HCT116 (cell line): Measurements from ENCODE around the gene SIRT3.

ENCODE experiments used
- ATF3 ChIP-seq: IDR thresholded peaks from 2 replicates; pipeline ENCODE4 v1.6.1; 2012
- CEBPB ChIP-seq: IDR thresholded peaks from 2 replicates; pipeline ENCODE4 v1.6.1; 2012; ENCODE audit warnings: low read depth
- CTCF ChIP-seq, 3 experiments: fragments of 200-600 bp in 1 of 3; sonication (generic) in 1 of 3; IDR thresholded peaks in 2 of 3; conservative IDR thresholded peaks in 1 of 3; 2 replicates each; pipeline ENCODE4 v1.5.1; 2012 to 2017; ENCODE audit warnings: low read depth in 2 of 3, low read length in 2 of 3, antibody characterized with exemption in 1 of 3, borderline replicate concordance in 1 of 3, control low read depth in 1 of 3, mild to moderate bottlenecking in 1 of 3, mixed read lengths in 1 of 3, mixed run types in 1 of 3, moderate library complexity in 1 of 3; ENCODE audit not compliant: insufficient read depth in 1 of 3
- EZH2 ChIP-seq: fragments of 200-600 bp; sonication (generic); IDR thresholded peaks from 2 replicates; pipeline ENCODE4 v1.6.1; 2017; ENCODE audit warnings: antibody characterized with exemption, mixed run types
- EZH2phosphoT487 ChIP-seq: fragments of 200-600 bp; IDR thresholded peaks from 2 replicates; pipeline ENCODE4 v1.6.1; 2018; ENCODE audit warnings: antibody characterized with exemption, borderline replicate concordance
- JUND ChIP-seq: IDR thresholded peaks from 2 replicates; pipeline ENCODE4 v1.6.1; 2012
- POLR2A ChIP-seq: IDR thresholded peaks from 2 replicates; pipeline ENCODE4 v1.7.0; 2011; ENCODE audit warnings: borderline replicate concordance; ENCODE audit not compliant: insufficient read depth, insufficient read length; ENCODE audit errors: extremely low read depth
- POLR2AphosphoS5 ChIP-seq: IDR thresholded peaks from 2 replicates; pipeline ENCODE4 v1.6.1; 2011; ENCODE audit warnings: mild to moderate bottlenecking, low read depth, low read length, moderate library complexity
- REST ChIP-seq: IDR thresholded peaks from 2 replicates; pipeline ENCODE4 v1.6.1; 2012; ENCODE audit warnings: low read depth
- SIN3A ChIP-seq: IDR thresholded peaks from 2 replicates; pipeline ENCODE4 v1.6.1; 2012; ENCODE audit warnings: low read depth
- SP1 ChIP-seq: IDR thresholded peaks from 2 replicates; pipeline ENCODE4 v1.6.1; 2012; ENCODE audit warnings: low read depth
- SRF ChIP-seq: IDR thresholded peaks from 2 replicates; pipeline ENCODE4 v1.6.1; 2012; ENCODE audit warnings: low read depth

- TF ChIP-seq CEBPB = no peak
- no peak for TF ChIP-seq POLR2A
- TF ChIP-seq CTCF (IDR thresholded peaks at IDR 0.05 in 2 of 3, conservative IDR thresholded peaks at IDR 0.05 in 1 of 3; ENCODE audit: borderline replicate concordance in 1 of 3, insufficient read depth in 1 of 3, low read depth in 2 of 3, low read length in 2 of 3) = no peak
- no peak for TF ChIP-seq EZH2
- no peak for TF ChIP-seq SIN3A
- TF ChIP-seq ATF3 = no peak
- no peak for TF ChIP-seq SRF
- no peak for TF ChIP-seq REST
- no peak for TF ChIP-seq SP1
- TF ChIP-seq POLR2AphosphoS5 = no peak
- TF ChIP-seq JUND = no peak
- no peak for TF ChIP-seq EZH2phosphoT487
Measured at GRCh38 chr11:216081-216974, 19.8 kb downstream of the SIRT3 start.
